Epithelial cell of proximal tubule (primary cell): Measurements from ENCODE around the gene XRCC3. TPM values are rescaled to one million over a fixed set of nuclear protein-coding genes. Genes with fewer than 3 reads are reported as not detected.

Experiments used
- DNase-seq: peaks from one replicate; pipeline ENCODE4 v3.0.0-alpha.2; 2011; ENCODE audit warnings: low read depth
- H3K4me3 ChIP-seq: 2 replicates; pipeline ENCODE4 v1.5.1; 2011; ENCODE audit warnings: low read depth, mild to moderate bottlenecking, low read length
- CTCF ChIP-seq: conservative IDR thresholded peaks from 2 replicates; pipeline ENCODE4 v1.5.1; 2012; ENCODE audit warnings: low read depth, mild to moderate bottlenecking, low read length
- total RNA-seq: library from RNA; depleted of rRNA; stranded (reverse); fragments of >200 nt; gene quantifications from 2 replicates; pipeline ENCODE4 v1.2.3, GENCODE V29; 2015

XRCC3 gene
- total RNA-seq, 1 donor from 2014 or later: 32.5 TPM

GRCh38 chr14:103735022-103735421 lies 19.8 kb upstream of the XRCC3 start:
- no peak overlapping the region for H3K4me3 ChIP-seq
- no peak for TF ChIP-seq CTCF
- no peak for DNase-seq

DNA sequence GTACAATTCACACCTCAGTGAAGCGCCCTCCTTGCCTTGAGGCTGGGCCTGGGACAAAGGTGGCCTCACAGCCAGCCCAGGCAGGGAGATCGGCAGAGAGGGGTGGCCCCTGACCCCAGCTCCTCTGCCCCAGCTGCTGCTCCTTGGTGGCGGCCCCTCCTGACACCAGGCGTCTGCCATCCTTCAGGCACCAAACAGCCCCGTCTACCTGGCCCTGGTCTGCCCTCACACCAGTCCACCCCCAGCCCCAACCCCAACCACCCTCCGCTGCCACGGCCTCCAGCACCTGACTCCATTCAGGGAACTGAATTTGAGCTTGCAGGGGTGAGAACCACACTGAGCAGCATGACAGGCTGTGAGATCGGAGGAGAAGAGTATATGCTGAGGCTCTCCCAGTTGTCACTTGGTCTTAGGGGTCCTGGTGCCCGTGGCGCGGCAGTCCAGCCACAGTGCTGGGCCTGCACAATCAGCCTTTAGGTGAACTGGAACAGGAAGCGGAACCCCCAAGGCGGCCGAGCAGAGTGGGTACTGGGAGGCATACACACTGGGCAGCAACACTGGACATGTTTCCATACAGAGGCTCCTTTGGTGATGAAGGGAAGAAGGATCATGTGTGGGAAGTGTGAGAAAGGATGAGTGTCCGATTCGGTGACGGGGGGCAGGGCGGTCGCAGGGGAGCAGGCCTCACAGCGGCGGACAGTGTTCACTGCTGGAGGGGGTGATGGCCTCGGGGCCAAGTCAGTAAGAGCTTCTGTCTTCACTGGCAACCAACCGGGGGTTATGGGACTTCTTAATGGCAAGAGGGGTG lies 19.0 kb upstream of the XRCC3 start:
- TF ChIP-seq CTCF: no peak
- DNase-seq: no peak
- no peak overlapping the region for H3K4me3 ChIP-seq

GRCh38 chr14:103733651-103734050 lies 18.4 kb upstream of the XRCC3 start:
- TF ChIP-seq CTCF: no peak
- no peak overlapping the region for H3K4me3 ChIP-seq
- DNase-seq: no peak

DNA sequence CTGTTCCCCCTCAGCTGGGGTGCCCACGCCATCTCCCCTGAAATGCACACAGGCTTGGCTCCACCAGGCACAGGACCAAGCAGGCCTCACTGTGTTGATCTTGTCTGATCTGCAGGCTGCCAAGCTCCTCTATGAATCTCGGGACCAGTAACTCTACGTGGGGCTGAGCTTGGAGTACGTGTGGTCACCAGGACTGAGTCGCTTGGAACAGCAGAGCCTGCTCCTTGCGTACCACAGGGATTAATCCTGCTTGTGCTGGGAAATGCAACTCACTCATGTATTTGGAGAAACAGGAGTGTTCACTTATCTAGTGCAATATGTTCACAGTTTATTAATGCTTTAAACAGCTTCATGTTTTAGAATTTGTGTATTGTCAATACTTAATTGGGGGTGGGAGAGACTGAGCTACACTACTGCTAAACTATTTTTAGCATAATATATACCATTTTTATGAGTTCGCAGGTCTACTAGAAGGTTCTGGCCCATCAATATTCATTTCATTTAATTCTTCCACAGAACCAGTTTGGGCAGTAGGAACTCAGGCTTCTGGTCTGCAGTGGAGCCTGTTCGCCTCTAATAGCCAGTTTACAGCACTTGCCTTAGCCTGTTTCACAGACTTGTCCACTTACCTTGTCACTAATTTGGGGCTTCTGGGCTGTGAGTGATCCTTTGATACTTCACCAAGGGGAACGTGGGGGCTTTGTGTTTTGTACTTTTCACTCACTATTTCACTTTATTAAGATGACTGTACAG lies 17.8 kb upstream of the XRCC3 start:
- no peak for DNase-seq
- no peak for TF ChIP-seq CTCF
- H3K4me3 ChIP-seq: no peak overlapping the region

DNA sequence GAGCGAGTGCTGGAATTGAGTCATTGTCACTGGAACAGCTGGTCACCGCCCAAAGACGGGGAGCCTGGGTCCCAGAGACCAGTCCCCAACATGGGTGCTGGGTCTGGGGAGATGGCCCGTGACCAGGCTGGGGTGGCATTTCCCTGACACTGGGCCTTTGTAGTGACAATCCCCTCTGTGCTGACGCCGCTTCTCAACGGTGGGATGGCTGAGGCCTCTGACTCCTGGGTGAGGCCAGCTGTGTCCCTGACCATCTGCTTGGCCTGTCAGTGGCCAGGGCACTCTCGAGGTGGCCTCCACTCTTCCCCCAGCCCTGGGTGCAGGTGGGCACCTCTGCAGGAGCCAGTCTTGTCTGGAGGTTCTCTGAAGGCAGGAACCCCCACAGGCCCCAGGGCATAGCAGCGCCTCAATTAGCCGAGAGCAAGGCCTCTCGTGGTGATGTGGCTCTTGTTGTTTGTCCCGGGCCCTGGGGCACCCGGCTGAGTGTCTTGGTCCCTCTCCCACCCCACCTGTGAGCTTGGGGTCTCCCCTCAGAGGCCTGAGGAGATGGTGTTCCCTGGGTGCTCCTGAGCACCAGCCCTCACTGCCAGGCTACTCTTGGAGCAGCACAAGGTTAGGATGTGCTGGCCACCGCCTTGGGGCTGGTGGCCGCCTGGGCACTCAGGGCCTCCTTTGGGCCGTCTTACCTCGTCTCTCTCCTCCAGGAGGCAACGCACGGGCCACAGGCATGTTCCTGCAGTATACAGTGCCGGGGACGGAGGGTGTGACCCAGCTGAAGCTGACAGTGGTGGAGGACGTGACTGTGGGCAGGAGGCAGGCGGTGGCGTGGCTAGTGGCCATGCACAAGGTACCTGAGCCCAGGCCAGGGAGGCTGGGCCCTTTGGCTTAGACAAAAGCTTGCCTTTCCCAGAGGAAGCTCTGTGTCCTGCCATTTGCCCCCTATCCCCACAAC lies 16.9 kb upstream of the XRCC3 start:
- no peak for TF ChIP-seq CTCF
- DNase-seq: no peak
- H3K4me3 ChIP-seq: no peak overlapping the region

DNA sequence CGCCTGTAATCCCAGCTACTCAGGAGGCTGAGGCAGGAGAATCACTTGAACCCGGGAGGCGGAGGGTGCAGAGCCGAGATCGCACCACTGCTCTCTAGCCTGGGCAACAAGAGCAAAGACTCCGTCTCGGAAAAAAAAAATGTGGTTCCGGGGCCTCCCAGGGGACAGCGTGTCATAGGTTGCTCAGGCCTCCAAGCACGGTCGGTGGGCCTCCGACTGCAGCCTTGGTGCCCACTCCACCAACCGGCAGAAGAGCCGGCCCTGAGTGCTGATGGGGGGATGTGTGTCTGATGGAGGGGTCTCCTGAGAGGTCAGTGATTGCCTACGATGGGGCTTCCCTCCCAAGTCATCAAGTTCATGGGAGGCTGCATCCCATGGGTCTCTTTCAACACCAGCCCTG lies 16.2 kb upstream of the XRCC3 start:
- TF ChIP-seq CTCF: no peak
- DNase-seq: no peak
- no peak overlapping the region for H3K4me3 ChIP-seq
